IMR-90 (cell line): ENCODE data around the gene TTC9C. TPM values are rescaled to one million over a fixed set of nuclear protein-coding genes. Genes with fewer than 3 reads are reported as not detected.

Experiments used
- ATAC-seq: fragments of 200-7000 bp; cut with Tn5 transposase; 2 replicates; pipeline ENCODE4 v1.9.1; 2020; ENCODE audit warnings: low read depth, mild to moderate bottlenecking, moderate library complexity
- BruUV-seq: library from RNA; stranded (reverse); fragments of 400-500 nt; replicated peaks from 2 replicates; lab custom pipeline; 2021; lab: Mats Ljungman, UMichigan
- CTCF ChIA-PET: fragments of 300-600 bp; formaldehyde crosslinking; extraction: SDS; loops from one replicate; lab custom pipeline; 2021; ENCODE audit warnings: antibody characterized with exemption; lab: Yijun Ruan, JAX
- POLR2A ChIA-PET: fragments of 300-600 bp; sonication (Branson Sonifier 250); formaldehyde crosslinking; loops from one replicate; lab custom pipeline; 2022; ENCODE audit warnings: antibody characterized with exemption; ENCODE audit not compliant: unreplicated experiment; lab: Charles Lee
- DNase-seq: peaks from one replicate; pipeline ENCODE4 v3.0.0; 2013
- H2AFZ ChIP-seq: replicated peaks from 2 replicates; pipeline ENCODE3; 2013; ENCODE audit warnings: low read length, mild to moderate bottlenecking; ENCODE audit not compliant: poor library complexity
- H2AK5ac ChIP-seq: 2 replicates; pipeline ENCODE4 v1.6.1; 2013; ENCODE audit warnings: low read depth, low read length, inconsistent platforms
- H2AK9ac ChIP-seq: replicated peaks from 2 replicates; pipeline ENCODE3; 2013; ENCODE audit warnings: mild to moderate bottlenecking, low read depth, low read length, moderate library complexity; ENCODE audit not compliant: poor library complexity
- H2BK120ac ChIP-seq: 2 replicates; pipeline ENCODE4 v1.6.1; 2013; ENCODE audit warnings: low read depth, low read length, inconsistent platforms
- H2BK15ac ChIP-seq: 3 replicates; pipeline ENCODE4 v1.6.1; 2013; ENCODE audit warnings: low read depth, low read length, inconsistent platforms
- H2BK20ac ChIP-seq: 2 replicates; pipeline ENCODE4 v1.6.1; 2013; ENCODE audit warnings: low read depth, mild to moderate bottlenecking, inconsistent platforms, low read length, moderate library complexity
- H2BK5ac ChIP-seq: 2 replicates; pipeline ENCODE4 v1.6.1; 2013; ENCODE audit warnings: mild to moderate bottlenecking, low read depth, low read length, inconsistent platforms; ENCODE audit not compliant: poor library complexity, severe bottlenecking
- H3K14ac ChIP-seq: replicated peaks from 2 replicates; pipeline ENCODE4 v1.6.1; 2013; ENCODE audit warnings: low read depth, low read length, inconsistent platforms
- H3K18ac ChIP-seq: 2 replicates; pipeline ENCODE4 v1.6.1; 2013; ENCODE audit warnings: low read depth, low read length, control low read depth
- H3K23ac ChIP-seq: 2 replicates; pipeline ENCODE4 v1.6.1; 2013; ENCODE audit warnings: low read depth, low read length, inconsistent platforms
- H3K27ac ChIP-seq: 2 replicates; pipeline ENCODE4 v1.5.1; 2013; ENCODE audit warnings: mild to moderate bottlenecking, control low read depth, low read length; ENCODE audit not compliant: insufficient read depth
- H3K27me3 ChIP-seq: 2 replicates; pipeline ENCODE4 v1.6.1; 2013; ENCODE audit warnings: low read length; ENCODE audit not compliant: control insufficient read depth, insufficient read depth
- H3K36me3 ChIP-seq: 2 replicates; pipeline ENCODE4 v1.6.1; 2013; ENCODE audit warnings: low read length, mixed read lengths; ENCODE audit not compliant: control insufficient read depth, insufficient read depth
- H3K4ac ChIP-seq: 2 replicates; pipeline ENCODE4 v1.6.1; 2013; ENCODE audit warnings: low read depth, low read length, inconsistent platforms
- H3K4me1 ChIP-seq: 2 replicates; pipeline ENCODE4 v1.6.1; 2013; ENCODE audit warnings: low read length, mixed read lengths; ENCODE audit not compliant: control insufficient read depth, insufficient read depth
- H3K4me2 ChIP-seq: 2 replicates; pipeline ENCODE4 v1.6.1; 2013; ENCODE audit warnings: low read depth, mild to moderate bottlenecking, control low read depth, low read length, moderate library complexity
- H3K4me3 ChIP-seq: 2 replicates; pipeline ENCODE4 v1.5.1; 2013; ENCODE audit warnings: low read depth, mild to moderate bottlenecking, control low read depth, low read length, moderate library complexity; ENCODE audit not compliant: insufficient read depth
- H3K56ac ChIP-seq: 2 replicates; pipeline ENCODE4 v1.6.1; 2013; ENCODE audit warnings: low read length, inconsistent platforms; ENCODE audit not compliant: insufficient read depth; ENCODE audit errors: extremely low read depth
- H3K79me1 ChIP-seq, 2 experiments: 2 replicates each; pipeline ENCODE4 v1.6.1; 2013; ENCODE audit warnings: low read length in 2 of 2, inconsistent platforms in 1 of 2, low read depth in 1 of 2
- H3K9ac ChIP-seq: 2 replicates; pipeline ENCODE4 v1.6.1; 2013; ENCODE audit warnings: low read depth, low read length, control low read depth
- H3K9me1 ChIP-seq: 2 replicates; pipeline ENCODE4 v1.6.1; 2013; ENCODE audit warnings: low read length, inconsistent platforms; ENCODE audit not compliant: insufficient read depth
- H3K9me3 ChIP-seq: 2 replicates; pipeline ENCODE4 v1.6.1; 2013; ENCODE audit warnings: low read length; ENCODE audit not compliant: control insufficient read depth, insufficient read depth
- H4K20me1 ChIP-seq: 2 replicates; pipeline ENCODE4 v1.6.1; 2013; ENCODE audit warnings: low read length, inconsistent platforms; ENCODE audit not compliant: insufficient read depth
- H4K5ac ChIP-seq: 2 replicates; pipeline ENCODE4 v1.6.1; 2013; ENCODE audit warnings: mild to moderate bottlenecking, low read depth, low read length, control low read depth
- H4K8ac ChIP-seq, 2 experiments: 2 replicates each; pipeline ENCODE4 v1.6.1; 2013; ENCODE audit warnings: low read depth in 2 of 2, low read length in 2 of 2, control low read depth in 1 of 2, inconsistent platforms in 1 of 2
- H4K91ac ChIP-seq: 2 replicates; pipeline ENCODE4 v1.6.1; 2013; ENCODE audit warnings: low read depth, low read length, inconsistent platforms; ENCODE audit not compliant: insufficient read depth
- ELK1 ChIP-seq: fragments of 150-350 bp; IDR thresholded peaks from 2 replicates; pipeline ENCODE4 v1.6.1; 2016; ENCODE audit warnings: low read depth, mild to moderate bottlenecking, low read length, moderate library complexity, borderline replicate concordance
- WGBS, 2 experiments: methylation state at CpG; one replicate each; pipeline versions ENCODE4 v1.1.5 to v1.1.7; 2013; ENCODE audit warnings: missing lambda C conversion rate in 2 of 2; ENCODE audit not compliant: insufficient read length in 1 of 2; ENCODE audit errors: extremely low coverage in 2 of 2; 5-methylcytosine and 5-hydroxymethylcytosine counted together
- dilution Hi-C: fragments of 300-500 bp; cut with HindIII; formaldehyde crosslinking; loops from one replicate; pipeline ENCODE4 v1.14.3; 2018; ENCODE audit warnings: low sequenced_read_pairs; ENCODE audit not compliant: unreplicated experiment
- in situ Hi-C: fragments of 300-500 bp; cut with MboI; formaldehyde crosslinking; loops from 3 replicates; pipeline ENCODE4 v1.14.3; 2019; ENCODE audit warnings: low sequenced_read_pairs, inconsistent platforms, mixed read lengths
- intact Hi-C: fragments of 100-400 bp; cut with micrococcal nuclease; formaldehyde crosslinking; loops from 2 replicates; pipeline ENCODE4 v1.10.0; 2022
- polyA plus RNA-seq, 3 experiments: library from polyadenylated mRNA; depleted of rRNA; stranded (reverse); fragments of >200 nt; gene quantifications; 2 replicates each; pipeline ENCODE4 v1.2.3, GENCODE V29; 2012; ENCODE audit warnings: low replicate concordance in 1 of 3
- total RNA-seq: library from RNA; depleted of rRNA; stranded (reverse); fragments of >200 nt; gene quantifications from 2 replicates; pipeline ENCODE4 v1.2.3, GENCODE V29; 2012

Gene TTC9C
- total and polyA plus RNA-seq, 2 of the 4 experiments (the other 2 are of a cell fraction), result 32.9 to 37.1 TPM

GRCh38 chr11:62716816-62717215, 11.5 kb upstream of the TTC9C start:
- Histone ChIP-seq H2AK9ac (no peak overlapping the region), H4K20me1 (peaks cover 2% of the 10 kb centered on the region; the same call in 1 of the 2 replicates), H3K79me1 (peaks cover 38 to 67% of the 10 kb centered on the region in 2 experiments), H3K18ac (no peak overlapping the region), H2AFZ (no peak overlapping the region), H3K27me3 (no peaks in the 10 kb centered on the region), H3K14ac (no peak overlapping the region), H3K4ac (no peak overlapping the region), H3K4me3 (no peak overlapping the region), H4K8ac (no peak overlapping the region), H3K56ac (no peak overlapping the region), H3K9me3 (no peaks in the 10 kb centered on the region), H2BK120ac (no peak overlapping the region), H3K23ac (no peak overlapping the region), H2AK5ac (no peak overlapping the region), H3K27ac (no peak overlapping the region), H3K4me1 (peaks cover 4% of the 10 kb centered on the region; the same call in 1 of the 2 replicates), H3K9me1 (0 out of 2 replicates have a peak, but pooled peaks cover 4% of the 10 kb centered on the region), H2BK20ac (no peak overlapping the region), H4K91ac (no peak overlapping the region), H3K9ac (no peak overlapping the region), H2BK15ac (no peak overlapping the region), H3K36me3 (peaks cover 72% of the 10 kb centered on the region), H4K5ac (no peak overlapping the region), H2BK5ac (no peak overlapping the region), H3K4me2 (no peak overlapping the region)
- no peak for DNase-seq
- CTCF ChIA-PET, result no interaction called here
- in situ Hi-C loops, result no loop called here
- no CpG with 5 or more reads among the region's 11 CpGs for WGBS, 2 experiments
- intact Hi-C loops, result no loop called here
- no peak for TF ChIP-seq ELK1
- no TSS peak for BruUV-seq
- dilution Hi-C loops, result no loop called here
- POLR2A ChIA-PET, result no interaction called here
- no peak for ATAC-seq
